HG02885 (cell line): ENCODE measurements around the gene GIMD1.
A peak's percentile ranks its signal among the peaks of the same experiment; 100 is the strongest.

Experiments used
- ATAC-seq: cut with Tn5 transposase; IDR thresholded peaks from one replicate; pipeline ENCODE4 v1.9.1; 2021; ENCODE audit warnings: mild to moderate bottlenecking; ENCODE audit not compliant: unreplicated experiment, poor library complexity

Gene GIMD1

DNA sequence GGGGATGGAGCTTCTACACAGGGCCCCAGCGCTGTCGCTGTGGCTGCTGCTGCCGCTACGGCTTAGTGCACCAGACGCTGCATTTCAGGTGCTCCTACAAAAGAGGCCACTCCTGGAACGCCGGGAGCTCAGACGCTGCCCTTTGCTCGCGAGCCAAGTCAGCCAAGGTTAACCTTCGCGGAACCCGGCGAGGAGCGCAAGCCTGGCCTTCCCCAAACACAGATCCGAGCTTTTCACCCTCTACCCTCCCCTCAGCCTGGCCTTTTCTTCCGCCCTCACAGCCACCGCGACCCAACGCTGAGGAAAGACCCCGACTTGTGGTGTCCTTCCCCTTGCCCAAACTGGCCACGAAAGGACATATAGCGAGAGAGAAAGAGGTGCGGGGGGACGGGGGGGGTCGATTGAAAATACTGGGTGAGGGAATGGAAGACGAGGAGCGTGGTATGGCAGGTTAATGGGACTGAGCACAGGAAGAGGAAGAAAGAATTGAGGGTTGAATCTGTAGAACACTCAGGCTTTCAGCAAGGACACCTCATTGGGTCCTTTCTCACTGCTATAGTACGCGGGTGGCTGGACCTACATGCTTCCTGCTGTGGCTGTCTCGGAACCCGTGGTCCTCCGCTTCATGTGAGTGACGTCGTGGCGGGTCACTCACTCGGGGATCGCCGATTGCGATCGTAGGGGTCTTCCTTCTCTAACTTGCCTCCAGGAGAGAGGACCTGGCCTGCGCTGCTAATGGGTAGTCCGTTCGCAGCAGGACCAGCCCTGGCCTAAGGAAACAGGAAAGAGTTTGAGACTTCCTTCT, 52.4 kb downstream of the GIMD1 start, which contains the start of the genes AIMP1 and TBCK:
TSS of gene AIMP1 (plus strand) at position 583 of the 805 bp plus-strand sequence. CDS start 8,460 bp downstream, outside the sequence.
TSS of gene TBCK (minus strand) at position 242 of the 805 bp plus-strand sequence. CDS start 7,249 bp downstream, outside the sequence.
- peak; percentile 89 for ATAC-seq

DNA sequence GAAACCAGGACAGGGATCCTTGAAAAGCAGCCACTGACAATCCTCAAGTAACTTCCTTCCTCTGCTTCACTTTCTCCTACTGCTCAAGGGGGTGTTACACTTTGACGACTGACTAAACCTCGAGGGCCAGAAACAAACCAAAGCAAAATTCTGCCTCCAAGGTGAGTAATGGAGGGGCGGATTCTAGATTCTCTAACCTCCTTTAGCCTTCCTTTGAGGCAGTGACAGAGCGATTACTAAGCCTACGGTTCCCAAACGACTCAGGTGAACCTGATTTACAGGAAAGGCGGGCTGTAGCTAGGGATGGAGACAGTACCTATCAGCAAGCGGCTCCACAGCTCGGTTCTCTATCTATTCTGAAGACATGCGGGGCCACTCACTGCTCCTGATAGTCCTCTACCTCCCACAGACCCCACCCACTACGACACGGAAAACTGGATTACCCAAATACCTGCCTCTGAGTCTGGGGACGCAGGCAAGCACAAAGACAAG, 53.1 kb downstream of the GIMD1 start:
- peak; percentile 30 for ATAC-seq

DNA sequence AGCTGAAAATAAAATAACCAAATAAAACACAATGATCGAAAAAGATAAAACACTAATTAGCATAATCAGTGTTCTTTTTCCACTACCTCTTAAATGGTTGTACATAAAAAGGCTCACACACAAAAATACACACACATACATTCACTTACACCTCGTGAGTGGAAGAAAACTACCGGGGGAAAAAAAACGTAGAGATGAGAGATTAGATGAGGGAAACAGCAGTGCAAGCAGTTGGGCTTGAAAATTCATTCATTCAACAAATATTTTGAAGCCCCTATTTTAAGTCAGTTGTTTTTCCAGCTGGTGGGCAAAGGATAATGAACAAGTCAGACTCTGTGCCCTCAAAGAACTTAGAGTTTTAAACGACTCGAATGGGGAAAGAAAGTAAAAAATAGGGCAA, 53.6 kb downstream of the GIMD1 start:
- ATAC-seq = no peak

DNA sequence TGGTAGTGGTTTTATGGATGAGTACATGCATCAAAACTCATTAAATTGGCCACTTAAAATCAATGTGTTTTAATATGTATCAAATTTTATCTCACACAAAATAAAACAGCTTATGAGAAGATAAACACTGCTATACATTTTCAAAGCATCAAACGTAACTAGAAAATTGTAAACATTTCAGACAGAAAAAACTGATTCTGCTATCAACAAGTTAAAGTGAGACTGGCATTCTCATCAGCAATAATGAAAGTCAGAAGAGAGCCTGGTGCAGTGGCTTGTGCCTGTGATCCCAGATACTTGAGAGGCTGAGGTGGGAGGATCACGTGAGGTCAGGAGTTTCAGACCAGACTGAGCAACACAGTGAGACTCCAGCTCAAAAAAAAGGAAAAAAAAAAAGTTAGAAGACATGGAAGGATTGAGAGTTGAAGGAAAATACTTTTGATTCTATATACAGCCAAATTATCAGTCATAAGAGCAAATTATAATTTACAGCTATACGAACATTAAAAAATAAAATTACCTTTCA, 55.5 kb downstream of the GIMD1 start:
- no peak for ATAC-seq

GRCh38 chr4:106312377-106312776, 56.2 kb downstream of the GIMD1 start:
- no peak for ATAC-seq
